Mesodermal cell (in vitro differentiated cells): ENCODE results near the gene AOPEP.

Experiments
- H3K27ac ChIP-seq: 2 replicates; pipeline ENCODE4 v1.7.0; 2013; ENCODE audit warnings: mild to moderate bottlenecking, low read depth, low read length, moderate library complexity; ENCODE audit not compliant: severe bottlenecking
- H3K36me3 ChIP-seq: 2 replicates; pipeline ENCODE4 v1.7.1; 2013; ENCODE audit warnings: mild to moderate bottlenecking, low read length, moderate library complexity; ENCODE audit not compliant: control insufficient read depth, insufficient read depth
- H3K4me1 ChIP-seq: one replicate; pipeline ENCODE4 v1.7.1; 2013; ENCODE audit warnings: mild to moderate bottlenecking, low read length; ENCODE audit not compliant: insufficient read depth, control insufficient read depth, poor library complexity, severe bottlenecking
- H3K4me3 ChIP-seq: 2 replicates; pipeline ENCODE4 v1.7.0; 2013; ENCODE audit warnings: low read length, control low read depth, mild to moderate bottlenecking; ENCODE audit not compliant: insufficient read depth, poor library complexity, severe bottlenecking; ENCODE audit errors: extremely low read depth
- H3K9me3 ChIP-seq: 2 replicates; pipeline ENCODE4 v1.7.1; 2013; ENCODE audit warnings: mild to moderate bottlenecking, low read length, moderate library complexity; ENCODE audit not compliant: control insufficient read depth
- WGBS, 2 experiments: methylation state at CpG; one replicate each; pipeline ENCODE4 v1.1.5; 2013; ENCODE audit warnings: missing lambda C conversion rate in 2 of 2; ENCODE audit not compliant: insufficient coverage in 2 of 2; 5-methylcytosine and 5-hydroxymethylcytosine counted together

AOPEP gene

DNA sequence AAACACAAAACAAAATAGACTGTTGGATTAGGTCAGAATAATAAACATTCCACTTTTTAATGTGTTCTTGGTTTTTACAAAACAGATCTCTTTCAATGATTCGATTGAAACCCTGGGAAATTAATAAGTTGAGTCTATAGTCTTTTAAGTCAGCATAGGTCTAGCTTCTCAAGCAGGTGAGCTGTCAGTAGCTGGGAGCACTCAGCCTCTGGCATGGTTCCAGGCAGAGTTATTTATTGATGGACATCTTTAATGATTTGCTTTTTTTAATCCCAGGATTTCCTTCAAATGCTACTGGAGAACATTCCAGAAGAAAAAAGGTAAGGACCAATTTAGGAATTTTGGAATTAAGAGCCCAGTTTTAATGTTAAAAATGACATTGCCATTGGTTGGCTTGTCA is 241.0 kb downstream of the AOPEP start:
- WGBS, 2 experiments = 63% methylated on average over 1 of the region's 1 CpG; no CpG with 5 or more reads in 1 of the 2 experiments

DNA sequence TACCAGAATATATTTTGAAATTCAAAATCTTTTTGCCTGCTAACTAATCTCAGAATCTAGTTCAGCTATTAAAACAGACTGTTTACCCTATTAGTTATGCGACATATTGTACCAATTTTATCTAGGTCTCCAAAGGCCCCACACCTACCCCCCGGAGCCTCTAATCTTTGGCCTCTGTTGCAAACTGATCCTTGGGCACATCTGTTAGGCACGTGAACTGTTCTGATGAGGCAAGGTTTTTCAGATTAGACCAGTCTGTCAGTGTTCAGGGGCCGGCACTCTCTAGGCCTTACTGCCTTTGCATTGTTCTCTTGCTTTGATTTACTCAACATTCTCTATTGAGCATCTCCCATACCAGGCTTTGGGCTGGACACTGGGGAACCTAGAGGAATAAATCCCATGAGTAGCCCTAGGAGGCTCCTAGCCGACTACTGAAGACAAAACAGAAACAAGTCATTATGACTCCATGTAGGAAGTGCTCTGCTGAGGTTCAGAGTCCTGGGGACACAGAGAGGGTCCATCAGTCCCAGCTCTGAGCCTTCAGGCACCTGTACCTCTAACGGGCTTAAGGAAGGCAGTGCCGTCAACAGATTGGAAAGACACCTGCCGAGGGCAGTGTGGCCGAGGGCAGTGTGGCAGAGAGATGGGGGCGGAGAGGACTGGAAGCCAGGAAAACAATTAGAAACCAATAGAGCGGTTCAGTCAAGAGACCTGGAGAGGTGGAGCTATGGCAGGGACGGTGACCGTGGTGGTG is 245.1 kb downstream of the AOPEP start:
- H3K4me1 ChIP-seq = peaks cover 12% of the 10 kb centered on the region
- no peaks in the 10 kb centered on the region for H3K9me3 ChIP-seq
- WGBS, 2 experiments = 93 to 97% methylated on average over 12 to 13 of the region's 13 CpGs
- H3K36me3 ChIP-seq = peaks cover 4% of the 10 kb centered on the region
- H3K4me3 ChIP-seq = no peak overlapping the region
- H3K27ac ChIP-seq = no peak overlapping the region

More for the DNA sequence above, 241.0 kb downstream of the AOPEP start:
- Histone ChIP-seq H3K4me1 (no peaks in the 10 kb centered on the region), H3K27ac (no peak overlapping the region), H3K9me3 (no peaks in the 10 kb centered on the region), H3K36me3 (peaks cover 8% of the 10 kb centered on the region), H3K4me3 (no peak overlapping the region)

DNA sequence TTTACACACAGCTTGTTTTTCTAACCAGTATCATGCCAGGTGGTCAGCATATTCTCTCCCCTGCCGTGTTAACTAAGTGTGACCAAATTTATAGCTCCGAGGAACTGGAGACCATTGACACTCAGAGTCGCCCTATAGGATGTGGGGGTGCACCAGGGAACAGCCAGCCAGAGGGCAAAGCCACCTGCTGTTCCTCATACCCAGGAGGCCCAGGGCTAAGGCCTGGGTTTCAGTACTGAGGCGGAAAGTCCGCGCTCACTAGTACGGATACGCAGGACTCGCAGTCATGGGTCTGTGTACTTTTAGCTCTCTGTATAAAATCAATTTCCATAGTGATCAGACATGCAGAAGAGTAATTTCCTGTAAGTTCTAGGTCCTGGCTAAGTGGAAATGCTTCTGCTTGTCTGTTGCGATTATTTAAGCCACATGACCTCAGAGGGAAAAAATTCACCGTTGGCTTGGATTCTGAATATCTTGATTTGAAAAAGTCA is 247.0 kb downstream of the AOPEP start:
- Histone ChIP-seq H3K4me1 (peaks cover 12% of the 10 kb centered on the region), H3K36me3 (no peaks in the 10 kb centered on the region), H3K9me3 (no peaks in the 10 kb centered on the region), H3K4me3 (no peak overlapping the region), H3K27ac (no peak overlapping the region)
- WGBS, 2 experiments = 87 to 92% methylated on average over 2 to 10 of the region's 11 CpGs

DNA sequence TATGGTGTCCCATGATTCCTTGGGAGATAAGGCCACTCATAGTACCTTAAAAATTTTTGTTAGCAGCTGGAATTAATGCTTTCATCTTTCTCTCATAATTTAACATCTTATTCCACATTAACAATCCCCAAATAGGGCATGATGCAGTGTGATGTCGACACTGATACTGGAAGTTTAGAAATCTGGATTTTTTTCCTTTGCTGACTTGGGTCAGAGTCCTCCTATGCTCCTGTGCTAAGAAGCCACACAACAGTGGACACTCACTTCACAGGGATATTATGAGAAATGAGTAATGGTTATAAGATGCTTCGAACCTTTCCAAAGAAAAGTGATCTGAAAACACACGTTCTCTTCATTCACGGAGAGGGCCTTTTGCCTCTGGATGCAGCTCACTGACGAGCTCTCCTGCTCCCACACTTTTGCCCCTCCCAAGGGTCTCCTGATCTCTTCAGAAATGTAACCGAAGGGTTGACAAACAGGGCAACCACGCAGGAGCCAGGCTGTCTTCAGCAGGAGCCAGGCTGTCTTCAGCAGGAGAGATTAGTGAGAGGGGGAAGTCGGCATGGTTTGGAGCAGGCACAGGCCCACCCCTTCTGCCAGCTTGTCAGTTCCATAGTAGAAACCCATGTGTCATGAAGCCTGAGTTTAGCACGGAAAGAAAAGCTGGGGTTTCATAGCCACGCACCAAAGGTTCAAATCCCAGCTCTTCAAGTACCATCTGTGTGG is 247.8 kb downstream of the AOPEP start:
- 83 to 84% methylated on average over 7 to 8 of the region's 10 CpGs for WGBS, 2 experiments
- Histone ChIP-seq H3K27ac (no peak overlapping the region), H3K36me3 (no peaks in the 10 kb centered on the region), H3K9me3 (no peaks in the 10 kb centered on the region), H3K4me3 (no peak overlapping the region), H3K4me1 (peaks cover 12% of the 10 kb centered on the region)

GRCh38 chr9:94975480-94975879 is 249.0 kb downstream of the AOPEP start:
- Histone ChIP-seq H3K9me3 (no peaks in the 10 kb centered on the region), H3K36me3 (no peaks in the 10 kb centered on the region), H3K27ac (no peak overlapping the region), H3K4me1 (peaks cover 12% of the 10 kb centered on the region), H3K4me3 (no peak overlapping the region)
- 87 to 97% methylated on average over 9 to 11 of the region's 11 CpGs for WGBS, 2 experiments

DNA sequence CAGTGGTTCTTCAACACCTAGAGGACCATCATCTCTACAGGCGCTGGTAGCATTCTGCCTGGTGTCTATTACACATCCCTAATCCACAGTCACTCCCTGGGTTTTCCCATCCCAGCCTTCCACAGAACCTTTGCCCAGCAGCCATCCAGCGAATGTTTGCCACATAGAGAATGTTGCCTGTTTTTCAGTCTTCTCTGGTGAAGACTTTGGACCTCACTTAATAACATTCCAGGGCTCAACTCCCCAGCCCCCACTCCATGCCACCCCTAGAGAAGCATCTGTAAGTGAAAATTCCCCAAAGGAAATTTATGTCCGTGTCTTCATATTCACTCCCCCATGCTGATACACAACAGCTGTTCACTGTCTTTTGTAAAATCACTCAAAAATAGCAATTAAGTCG is 249.6 kb downstream of the AOPEP start:
- 100% methylated on average over 4 of the region's 4 CpGs for WGBS, 2 experiments
- Histone ChIP-seq H3K4me1 (peaks cover 16% of the 10 kb centered on the region), H3K4me3 (no peak overlapping the region), H3K36me3 (no peaks in the 10 kb centered on the region), H3K27ac (no peak overlapping the region), H3K9me3 (no peaks in the 10 kb centered on the region)

- H3K9me3 ChIP-seq = no peaks in the 10 kb centered on the region
- no peak overlapping the region for H3K4me3 ChIP-seq
- H3K36me3 ChIP-seq = no peaks in the 10 kb centered on the region
- H3K4me1 ChIP-seq = peaks cover 21% of the 10 kb centered on the region
- 88 to 98% methylated on average over 5 of the region's 5 CpGs for WGBS, 2 experiments
- H3K27ac ChIP-seq = no peak overlapping the region
Observed at GRCh38 chr9:94977416-94977815, 250.9 kb downstream of the AOPEP start.

GRCh38 chr9:94979904-94980507 is 253.5 kb downstream of the AOPEP start:
- Histone ChIP-seq H3K9me3 (no peaks in the 10 kb centered on the region), H3K27ac (no peak overlapping the region), H3K4me1 (peaks cover 10% of the 10 kb centered on the region), H3K36me3 (no peaks in the 10 kb centered on the region), H3K4me3 (no peak overlapping the region)
- WGBS, 2 experiments = 83 to 89% methylated on average over 6 to 8 of the region's 9 CpGs

DNA sequence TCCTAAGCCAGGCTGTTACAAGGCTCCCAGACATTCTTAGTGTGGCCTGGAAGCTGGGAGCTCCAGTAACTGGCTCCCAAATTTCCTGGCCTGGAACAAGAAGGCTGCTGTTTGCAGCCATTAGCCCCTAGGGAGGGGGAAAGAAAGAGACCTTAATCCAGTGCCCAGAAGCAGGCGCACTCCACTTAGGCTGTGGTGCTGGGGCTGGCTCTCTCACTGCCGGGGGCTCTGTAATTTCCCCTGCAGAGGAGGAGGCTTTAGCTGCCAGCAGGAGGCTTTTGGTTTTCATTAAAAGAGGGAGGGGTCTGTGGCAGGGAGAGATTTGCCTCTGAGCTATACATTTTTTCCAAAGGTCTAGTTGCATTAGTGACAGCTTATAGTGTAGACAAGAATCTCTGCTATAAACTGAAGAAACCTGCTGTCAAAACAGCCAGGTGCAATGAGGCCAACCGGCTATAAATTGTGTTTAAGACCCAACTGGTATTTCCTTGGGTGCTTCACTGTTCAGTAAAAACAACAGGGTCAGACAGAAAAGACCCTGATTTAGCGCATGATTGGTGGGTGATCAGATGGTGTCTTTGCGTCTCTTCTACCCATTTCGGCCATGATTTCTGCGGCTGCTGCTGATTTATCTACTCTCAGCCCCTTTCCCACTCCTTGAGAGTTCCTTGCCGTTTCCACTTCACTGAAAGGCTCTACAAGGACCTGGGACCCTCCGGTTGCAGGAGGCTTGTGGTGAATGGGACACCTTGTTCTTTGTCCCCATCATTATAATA is 254.6 kb downstream of the AOPEP start:
- Histone ChIP-seq H3K27ac (peak overlapping the region; percentile 36), H3K4me1 (peaks cover 10% of the 10 kb centered on the region), H3K4me3 (no peak overlapping the region), H3K36me3 (no peaks in the 10 kb centered on the region), H3K9me3 (no peaks in the 10 kb centered on the region)
- 72 to 83% methylated on average over 6 to 8 of the region's 9 CpGs for WGBS, 2 experiments

- H3K9me3 ChIP-seq = no peaks in the 10 kb centered on the region
- peaks cover 10% of the 10 kb centered on the region for H3K4me1 ChIP-seq
- H3K36me3 ChIP-seq = no peaks in the 10 kb centered on the region
- peak overlapping the region; percentile 36 for H3K27ac ChIP-seq
- WGBS, 2 experiments = 76 to 100% methylated on average over 1 to 2 of the region's 3 CpGs
- no peak overlapping the region for H3K4me3 ChIP-seq
Observed at GRCh38 chr9:94981723-94982090, 255.2 kb downstream of the AOPEP start.
